Activated effector memory CD4-positive, alpha-beta T cell treated with anti-CD3 and anti-CD28 coated beads, Interleukin-2, amount 50 U/mL, for 16 hours (primary cell): Measurements from ENCODE around the gene LGR5.
"Not testable (repeated sequence)": the region's sequence is repeated elsewhere in the genome, so short reads cannot be mapped to it uniquely, and the experiment has no call there.

Source experiments
- DNase-seq: peaks from one replicate; pipeline ENCODE4 v3.0.0-alpha.2; 2020

Gene LGR5

DNA sequence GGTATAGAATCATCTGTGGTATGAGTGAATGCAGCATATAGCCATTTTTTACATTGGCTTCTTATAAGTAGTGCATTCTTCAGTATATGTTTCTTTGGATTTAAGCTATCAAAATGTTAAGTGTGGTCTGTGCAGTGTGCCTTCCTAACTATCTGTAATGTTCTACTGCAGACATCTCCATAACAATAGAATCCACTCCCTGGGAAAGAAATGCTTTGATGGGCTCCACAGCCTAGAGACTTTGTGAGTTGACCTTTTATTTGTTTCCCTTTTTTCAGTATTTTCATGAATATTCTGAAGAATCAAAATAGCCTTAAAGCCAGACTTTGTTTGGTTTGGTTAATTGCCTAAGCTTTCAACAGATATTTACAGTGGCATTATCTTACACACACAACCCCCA lies 116.8 kb downstream of the LGR5 start:
- no peak for DNase-seq

DNA sequence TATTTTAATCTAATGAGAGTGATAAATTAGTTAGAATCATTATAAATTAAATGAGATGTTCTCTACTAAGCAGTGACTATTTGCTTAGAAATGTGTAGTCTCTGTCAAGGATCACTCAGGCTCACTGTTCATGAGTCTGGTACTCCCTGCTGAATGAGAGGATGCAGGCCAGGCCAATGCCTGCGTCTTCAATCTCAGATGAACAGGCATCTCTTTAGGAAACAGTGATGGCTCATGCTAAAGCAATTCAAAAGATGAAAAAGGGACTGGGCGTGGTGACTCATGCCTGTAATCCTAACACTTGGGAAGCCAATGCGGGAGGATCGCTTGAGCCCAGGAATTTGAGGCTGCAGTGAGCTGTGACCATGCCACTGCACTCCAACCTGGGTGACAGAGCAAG lies 117.3 kb downstream of the LGR5 start:
- no peak for DNase-seq

DNA sequence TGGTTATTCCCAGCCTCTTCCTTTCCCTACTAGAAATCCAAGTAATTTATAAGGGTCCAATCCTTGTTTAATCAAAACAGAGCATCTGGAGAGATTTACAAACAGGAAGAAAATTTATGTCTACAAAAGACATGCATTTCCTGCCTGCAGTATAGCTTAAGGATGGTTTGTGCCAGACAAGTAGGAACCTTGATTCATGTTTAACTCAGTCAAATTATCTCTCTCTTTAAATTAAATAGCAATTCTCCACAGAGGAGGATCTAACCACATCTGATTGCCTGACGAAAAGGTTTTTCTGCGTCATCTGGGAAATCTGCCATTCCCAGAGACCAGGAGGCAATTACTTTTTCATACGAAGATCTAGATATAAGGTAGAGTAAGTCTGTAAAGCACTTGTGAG lies 118.8 kb downstream of the LGR5 start:
- no peak for DNase-seq

DNA sequence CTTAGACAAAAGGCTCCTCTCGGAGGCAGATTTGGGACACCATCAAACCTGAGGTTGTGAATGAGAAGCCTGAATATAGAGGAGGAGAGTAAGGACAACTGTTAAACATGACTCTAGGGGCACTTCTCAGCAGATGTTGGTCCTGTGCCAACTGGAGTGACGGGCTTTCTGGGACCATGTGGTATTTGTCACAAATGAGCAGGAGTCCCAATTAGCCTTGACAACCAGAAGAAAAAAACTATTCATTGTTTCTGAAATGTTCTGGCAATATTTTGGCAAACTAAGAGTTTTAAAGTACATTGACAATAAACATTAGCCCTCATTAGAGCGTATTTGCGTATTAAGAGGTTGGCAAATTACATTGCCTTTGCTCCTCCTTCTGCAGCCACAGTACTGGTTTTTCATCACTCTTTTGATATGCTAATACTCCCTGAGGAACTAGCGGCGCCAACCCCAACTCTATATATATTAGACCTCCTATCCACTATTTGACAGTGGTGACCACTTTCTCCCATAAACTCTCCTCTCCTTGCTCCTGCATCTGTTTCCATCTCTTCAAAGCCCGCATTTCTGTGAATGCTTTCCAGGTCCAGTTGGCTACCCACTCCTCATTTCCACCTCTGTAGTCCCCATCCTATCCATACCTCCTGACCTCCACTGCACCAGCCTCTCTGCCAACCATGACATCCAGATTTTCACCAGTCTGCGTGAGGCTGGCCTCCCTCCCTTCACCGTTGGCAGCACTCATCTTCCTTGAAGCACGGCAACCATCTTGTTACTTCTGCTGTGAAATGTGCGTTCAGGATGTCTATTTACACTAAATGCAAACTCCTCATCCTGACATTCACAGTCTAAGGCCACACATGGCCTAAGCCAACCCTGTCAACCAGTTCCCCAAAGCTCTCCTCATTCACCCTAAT lies 123.3 kb downstream of the LGR5 start:
- DNase-seq: no peak

DNA sequence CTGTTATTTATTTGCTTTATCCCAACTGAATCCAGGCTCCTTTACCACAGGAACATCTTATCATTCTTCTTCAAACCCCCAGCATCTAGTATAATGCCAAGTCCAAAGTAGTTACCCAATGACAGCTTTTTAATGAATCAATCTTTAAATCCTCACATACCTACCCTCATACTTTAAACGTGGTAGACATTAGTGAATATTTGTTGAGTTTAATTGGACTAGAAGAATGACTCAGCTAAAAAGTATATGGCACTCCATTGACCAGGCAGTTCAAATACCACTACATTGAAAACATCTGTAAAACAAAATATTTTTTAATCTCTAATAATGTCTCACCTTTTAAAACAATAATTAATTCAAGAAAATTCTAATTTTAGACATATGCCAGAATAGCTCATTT lies 125.9 kb downstream of the LGR5 start:
- no peak for DNase-seq

DNA sequence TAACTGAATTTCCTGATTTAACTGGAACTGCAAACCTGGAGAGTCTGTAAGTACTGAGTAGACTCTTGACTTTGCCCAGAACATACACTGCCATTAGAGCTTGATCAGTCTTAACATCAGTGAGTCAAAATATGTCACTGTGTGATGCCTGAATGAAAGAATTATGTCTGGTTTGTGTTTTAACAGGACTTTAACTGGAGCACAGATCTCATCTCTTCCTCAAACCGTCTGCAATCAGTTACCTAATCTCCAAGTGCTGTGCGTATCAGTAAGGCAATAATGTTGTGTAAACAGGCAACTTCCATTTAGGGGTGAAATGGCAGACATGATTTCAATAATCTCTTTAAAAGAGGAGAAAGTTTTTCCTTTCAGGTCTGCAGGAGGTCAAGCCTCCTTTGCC lies 127.1 kb downstream of the LGR5 start:
- no peak for DNase-seq

DNA sequence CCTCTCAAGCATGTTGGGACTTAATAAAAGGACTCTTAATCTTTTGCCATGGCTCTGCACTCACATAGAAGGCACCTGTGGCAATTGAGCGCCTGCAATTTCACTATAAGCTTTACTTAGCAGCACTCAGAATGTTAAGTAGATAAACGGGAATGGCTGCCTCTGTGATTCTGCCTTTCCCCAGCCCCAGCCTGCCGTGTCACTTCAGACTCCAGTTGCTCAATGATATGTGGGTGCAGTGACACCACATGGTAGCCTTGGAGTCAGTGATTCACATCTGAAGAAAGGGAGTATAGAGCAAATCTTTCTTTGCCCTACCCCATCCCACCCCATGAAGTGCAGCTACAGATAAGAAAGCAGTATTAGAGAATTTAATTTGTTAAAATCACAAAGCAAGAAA lies 127.9 kb downstream of the LGR5 start:
- no peak for DNase-seq

DNA sequence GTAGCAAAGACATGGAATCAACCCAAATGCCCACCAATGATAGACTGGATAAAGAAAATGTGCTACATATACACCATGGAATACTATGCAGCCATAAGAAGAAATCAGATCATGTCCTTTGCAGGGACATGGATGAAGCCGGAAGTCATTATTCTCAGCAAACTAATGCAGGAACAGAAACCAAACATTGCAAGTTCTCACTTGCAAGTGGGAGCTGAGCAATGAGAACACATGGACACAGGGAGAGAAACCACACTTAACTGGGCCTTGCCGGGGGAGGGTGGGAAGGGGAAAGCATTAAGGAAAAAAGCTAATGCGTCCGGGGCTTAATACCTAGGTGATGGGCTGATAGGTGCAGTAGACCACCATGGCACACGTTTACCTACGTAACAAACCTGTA lies 130.3 kb downstream of the LGR5 start:
- not testable (repeated sequence) for DNase-seq

DNA sequence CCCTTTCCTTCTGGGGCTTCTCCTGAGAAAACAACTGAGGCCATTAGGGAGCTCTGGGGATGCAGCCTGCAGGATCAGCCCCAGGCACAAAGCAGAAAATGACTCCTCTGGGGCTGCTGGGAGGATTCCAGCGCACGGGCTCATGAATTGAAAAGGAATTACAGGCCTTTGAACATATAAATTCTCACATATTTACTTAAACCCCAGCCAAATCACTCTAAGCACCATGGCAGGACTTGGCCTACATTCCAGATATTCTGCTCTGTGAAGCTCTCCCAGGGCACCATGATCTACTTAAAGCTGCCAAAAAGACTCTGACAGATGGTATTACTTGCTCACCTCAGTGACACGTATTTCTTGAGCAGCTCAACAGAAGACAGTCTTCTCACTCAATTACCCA lies 136.9 kb downstream of the LGR5 start:
- no peak for DNase-seq

DNA sequence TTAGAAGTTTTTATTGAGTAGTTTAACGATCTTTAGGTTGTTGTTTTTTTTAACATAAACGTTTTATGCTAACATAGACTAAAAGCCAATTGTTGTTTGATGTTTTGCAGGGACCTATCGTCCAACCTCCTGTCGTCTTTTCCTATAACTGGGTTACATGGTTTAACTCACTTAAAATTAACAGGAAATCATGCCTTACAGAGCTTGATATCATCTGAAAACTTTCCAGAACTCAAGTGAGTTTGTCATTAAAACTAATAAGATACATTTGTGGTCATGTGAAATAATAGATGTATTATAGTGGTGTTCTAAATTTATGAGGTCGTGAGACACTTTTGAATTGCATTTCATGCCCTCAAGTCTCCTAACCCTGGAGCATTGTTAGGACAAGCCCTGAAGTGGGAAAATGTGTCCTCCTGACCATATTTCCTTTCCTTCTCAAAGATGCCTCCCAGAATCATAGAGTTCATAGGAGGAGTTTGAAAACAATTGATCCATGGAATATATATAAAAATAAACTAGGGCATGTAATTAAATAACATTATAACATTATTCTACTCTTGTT lies 139.2 kb downstream of the LGR5 start:
- DNase-seq: no peak

DNA sequence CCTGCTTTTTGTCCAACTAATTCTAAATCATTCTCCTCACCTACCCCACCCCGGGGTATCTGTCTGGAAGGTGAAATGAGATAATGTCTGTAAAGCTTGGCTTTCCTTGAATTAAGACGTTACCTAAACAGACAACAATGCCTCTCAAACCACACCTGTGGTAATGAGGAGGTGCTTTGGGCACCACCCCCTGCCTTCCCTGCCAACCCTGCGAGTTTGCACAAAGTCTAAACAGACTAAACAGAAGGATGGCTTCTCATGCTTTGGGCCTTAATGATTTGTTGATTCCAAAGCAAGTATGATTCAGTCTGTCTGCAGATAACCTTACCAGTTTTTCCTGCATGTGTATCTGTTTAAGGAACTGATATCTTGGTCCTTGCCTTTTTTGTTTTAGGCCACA lies 141.6 kb downstream of the LGR5 start:
- no peak for DNase-seq

DNA sequence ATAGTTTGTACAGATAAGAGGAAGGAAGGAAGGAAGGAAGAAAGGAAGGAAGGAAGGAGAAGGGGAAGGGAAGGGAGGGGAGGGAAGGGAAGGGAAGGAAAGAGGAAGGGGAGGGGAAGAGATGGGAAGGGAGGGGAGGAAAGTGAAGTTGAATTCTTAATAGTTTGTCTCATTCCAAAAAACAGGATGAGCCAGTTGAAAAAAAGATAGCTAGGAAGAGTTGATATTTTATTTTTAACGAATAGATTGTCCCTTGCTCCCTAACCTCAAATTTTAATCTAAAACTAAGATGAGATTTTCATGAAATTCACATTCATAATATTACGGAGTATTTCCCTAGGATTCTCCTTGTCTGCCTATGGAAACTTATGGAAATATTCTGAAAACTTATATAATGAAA lies 143.3 kb downstream of the LGR5 start:
- no peak for DNase-seq

DNA sequence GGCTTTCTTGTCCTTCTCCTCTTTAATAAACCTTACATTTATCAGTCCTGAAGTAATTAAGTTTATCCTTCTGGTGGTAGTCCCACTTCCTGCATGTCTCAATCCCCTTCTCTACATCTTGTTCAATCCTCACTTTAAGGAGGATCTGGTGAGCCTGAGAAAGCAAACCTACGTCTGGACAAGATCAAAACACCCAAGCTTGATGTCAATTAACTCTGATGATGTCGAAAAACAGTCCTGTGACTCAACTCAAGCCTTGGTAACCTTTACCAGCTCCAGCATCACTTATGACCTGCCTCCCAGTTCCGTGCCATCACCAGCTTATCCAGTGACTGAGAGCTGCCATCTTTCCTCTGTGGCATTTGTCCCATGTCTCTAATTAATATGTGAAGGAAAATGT lies 144.8 kb downstream of the LGR5 start:
- no peak for DNase-seq

DNA sequence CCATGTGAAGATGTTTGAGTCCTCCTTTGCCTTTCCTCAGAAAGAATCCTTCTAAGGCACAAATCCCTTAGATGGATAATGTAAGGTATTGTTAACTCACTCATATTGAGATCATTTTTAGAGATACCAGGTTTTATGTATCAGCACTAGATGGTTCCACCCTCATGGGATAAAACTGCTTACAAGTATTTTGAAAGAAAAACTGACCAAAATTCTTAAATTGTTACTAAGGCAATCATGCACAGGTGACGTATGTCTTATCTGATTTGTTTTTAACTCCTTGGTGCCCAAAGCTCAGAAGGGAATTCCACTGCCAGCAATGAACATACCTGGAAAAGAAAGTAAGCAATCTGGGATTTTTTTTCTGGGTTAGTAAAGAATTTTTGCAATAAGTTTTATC lies 145.6 kb downstream of the LGR5 start:
- DNase-seq: no peak

DNA sequence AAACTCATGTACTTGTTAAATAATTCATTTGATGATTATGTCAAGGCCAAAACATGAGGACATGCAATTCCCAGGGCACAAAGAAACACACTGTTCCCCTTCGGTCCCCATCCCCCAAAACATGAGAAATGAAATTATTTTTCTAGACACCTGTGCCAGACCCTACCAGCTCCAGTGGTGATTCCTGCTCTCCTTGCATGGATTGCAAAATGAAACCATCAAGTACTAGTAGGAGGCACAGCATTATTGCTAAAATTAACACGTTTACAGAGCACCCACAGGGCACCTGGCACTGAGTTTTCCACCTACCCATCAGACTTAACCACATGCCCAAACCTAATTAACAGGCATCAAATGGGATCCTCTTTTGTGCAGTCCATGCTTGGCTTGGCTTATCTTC lies 147.4 kb downstream of the LGR5 start:
- no peak for DNase-seq

DNA sequence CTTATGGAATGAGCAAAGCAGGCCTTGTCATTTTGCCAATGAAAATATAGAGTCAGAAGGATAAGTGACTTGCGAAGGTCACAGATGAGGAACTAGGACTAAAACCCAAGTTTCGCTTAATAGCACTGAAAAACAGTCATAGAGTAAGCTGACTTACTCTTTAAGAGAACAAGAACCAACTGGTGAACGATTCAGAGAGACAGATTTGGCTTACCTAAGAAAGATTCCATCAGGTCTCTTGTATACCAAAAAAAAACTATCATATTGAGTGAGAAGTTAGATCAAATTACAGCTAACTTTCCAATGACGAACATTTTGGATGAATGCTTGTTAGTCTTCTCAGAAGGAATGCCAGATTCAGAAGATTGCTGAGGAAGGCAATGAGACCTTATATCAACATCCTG lies 149.9 kb downstream of the LGR5 start:
- no peak for DNase-seq

DNA sequence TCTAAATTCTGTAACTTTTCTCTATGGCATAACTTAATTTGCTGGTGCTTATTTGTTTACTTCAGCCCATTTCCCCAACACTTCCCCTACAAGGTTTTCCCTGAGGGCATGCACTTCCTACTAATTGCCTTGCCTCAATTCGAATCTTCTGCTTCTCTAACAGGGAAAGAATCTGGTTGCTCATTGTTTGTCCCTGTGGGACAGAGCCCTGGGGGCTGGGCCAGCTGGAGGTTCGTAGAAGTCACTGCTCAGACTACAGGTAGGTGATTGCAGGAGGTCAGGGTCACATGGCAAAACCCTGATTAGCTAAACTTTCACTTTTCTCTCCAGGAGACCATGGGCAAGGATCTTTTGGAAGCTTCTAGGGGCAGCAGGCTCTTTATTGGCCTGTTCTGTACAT lies 152.0 kb downstream of the LGR5 start:
- no peak for DNase-seq

DNA sequence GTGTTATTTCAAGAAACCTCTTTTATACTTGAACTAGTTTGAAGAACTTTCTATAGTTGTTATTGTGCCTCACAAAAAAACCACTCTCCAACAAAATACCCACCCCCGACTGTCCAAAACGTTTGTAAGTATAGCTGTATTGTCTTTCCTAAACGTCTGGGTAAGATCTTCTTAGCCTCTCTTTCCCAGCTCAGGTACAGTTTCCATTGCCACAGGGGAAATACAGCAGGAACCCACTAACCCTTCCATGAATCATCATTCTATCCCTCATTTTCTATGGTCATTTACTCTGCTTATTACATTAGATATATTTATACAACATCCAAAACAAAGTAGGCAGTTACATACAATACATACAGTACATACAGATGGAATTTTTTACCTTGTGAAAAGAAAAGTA lies 153.2 kb downstream of the LGR5 start:
- no peak for DNase-seq

DNA sequence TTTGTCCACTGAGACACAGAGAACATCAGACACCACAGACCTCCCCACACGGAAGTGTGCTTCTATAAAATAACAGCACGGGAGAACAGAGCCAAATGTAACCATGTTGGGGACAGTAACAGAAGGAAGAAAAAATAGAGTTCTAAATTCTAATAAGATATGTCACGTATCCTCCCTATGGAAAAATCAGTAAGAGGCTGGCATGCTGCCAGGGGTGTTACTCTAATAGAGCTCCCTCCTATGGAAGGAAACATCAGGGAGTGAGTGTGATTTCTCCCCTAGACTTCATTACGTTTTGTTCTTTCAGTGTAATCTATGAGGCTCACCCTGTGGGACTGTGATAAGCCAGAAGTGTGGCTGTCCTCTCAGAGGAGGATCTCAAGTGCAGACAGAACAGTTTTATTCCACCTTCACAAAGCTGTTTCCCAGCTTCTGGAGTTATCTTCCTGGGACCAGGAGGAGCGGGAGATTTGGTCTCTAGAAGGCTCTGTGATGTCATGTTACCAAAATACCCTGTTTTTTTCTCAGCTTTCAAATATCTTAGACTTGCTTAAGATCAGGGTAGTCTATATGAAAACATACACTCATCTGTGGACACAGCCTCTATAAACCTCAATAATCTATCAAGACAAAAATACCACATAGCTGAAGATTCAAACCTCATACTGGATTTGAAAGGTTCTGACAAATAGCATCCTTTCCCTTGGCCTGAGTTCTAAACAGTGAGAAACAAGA lies 154.8 kb downstream of the LGR5 start:
- no peak for DNase-seq

DNA sequence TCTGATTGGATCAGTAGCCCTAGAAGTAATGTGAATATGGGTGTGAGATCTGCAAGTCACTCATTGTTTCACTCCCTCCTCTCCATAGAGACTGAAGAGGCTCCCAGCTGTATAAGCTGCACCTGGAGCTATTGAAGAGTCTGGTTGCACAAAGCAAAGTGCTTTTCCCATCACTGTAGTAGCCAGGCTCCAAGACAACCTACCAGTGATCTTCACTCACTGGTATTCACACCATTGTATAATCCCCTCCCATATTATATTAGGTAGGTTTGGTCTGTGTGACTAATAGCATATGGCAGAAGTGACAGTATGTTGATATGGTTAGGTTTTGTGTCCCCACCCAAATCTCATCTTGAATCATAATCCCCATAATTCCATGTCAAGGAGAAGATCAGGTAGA lies 159.6 kb downstream of the LGR5 start:
- DNase-seq: no peak

DNA sequence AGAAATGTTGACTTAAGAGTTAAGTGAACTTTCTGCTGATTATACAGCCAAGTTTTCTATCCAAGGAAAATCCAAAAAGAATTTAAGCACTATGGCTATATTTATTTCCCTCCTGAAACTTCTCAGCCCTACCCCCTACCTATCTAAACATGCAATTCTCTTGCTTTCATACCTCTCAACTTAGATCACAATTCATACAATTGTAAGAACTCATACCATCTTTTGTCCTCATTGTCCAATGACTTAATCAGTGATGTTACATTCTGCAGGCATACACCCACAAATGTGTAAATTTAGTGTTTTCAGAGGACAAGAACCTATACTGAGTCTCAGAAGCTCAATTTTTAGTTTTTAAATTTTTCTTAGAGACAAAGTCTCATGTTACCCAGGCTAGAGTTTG lies 161.9 kb downstream of the LGR5 start:
- DNase-seq: no peak

DNA sequence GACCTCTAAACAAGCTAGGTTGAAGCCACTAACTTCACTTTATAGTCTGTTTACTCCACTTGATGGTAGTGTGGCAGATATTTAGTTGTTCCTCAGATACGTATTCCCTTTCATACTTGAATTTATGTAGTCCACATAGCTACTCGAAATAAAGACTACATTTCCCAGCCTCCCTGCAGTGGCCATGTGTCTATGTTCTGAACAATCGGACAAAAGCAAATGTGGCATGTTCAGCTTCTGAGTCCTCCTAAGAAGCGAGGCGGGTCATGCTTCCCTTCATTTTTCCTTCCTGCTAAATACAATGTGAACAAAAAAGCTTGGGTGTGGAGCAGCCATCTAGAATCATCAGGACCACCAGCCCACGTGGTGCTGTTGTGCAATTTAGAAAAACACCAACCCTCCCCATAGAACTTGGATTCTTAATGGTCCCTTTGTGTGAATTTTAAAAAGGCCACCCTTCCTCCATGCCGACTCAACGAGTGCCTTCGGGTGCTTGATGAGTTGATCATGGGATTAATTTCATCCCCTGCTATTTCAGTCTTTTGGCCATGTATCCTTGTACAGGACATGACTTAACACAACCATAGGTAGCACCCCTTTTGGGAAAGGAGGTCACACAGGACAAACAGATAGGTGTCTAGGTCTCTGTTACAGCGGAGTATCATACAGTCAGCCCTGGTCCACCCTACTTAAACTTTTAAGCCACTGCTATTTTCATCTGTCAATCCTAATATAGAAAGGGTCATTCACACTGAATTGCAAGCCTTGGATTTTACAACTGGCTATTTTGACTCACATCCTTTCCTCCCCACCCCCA lies 163.4 kb downstream of the LGR5 start:
- DNase-seq: no peak

DNA sequence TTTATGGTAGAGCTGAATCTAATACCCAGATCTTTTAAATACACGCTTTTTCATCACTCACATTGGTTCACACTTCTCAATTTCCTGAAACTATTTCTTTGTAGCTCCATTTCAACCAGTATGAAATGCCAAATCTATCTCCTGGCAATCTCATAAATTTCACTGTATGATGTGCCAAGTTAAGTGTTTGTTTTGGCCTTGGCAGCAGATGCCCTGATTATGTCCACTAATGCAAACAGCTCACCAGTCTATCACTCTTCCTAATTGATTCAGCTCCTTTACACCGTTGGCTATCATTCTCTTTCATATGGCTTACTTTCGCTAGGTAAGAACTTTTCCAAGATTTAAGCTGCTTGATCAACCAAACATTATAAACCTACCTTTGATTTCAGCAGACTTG lies 165.4 kb downstream of the LGR5 start:
- no peak for DNase-seq
